ENCODE data around the gene BTBD16. TPM values are rescaled to one million over a fixed set of nuclear protein-coding genes. Genes with fewer than 3 reads are reported as not detected.

BTBD16 gene
- total RNA-seq, 2 experiments from 2014 or later = 0.06 TPM; not detected in 1

DNA sequence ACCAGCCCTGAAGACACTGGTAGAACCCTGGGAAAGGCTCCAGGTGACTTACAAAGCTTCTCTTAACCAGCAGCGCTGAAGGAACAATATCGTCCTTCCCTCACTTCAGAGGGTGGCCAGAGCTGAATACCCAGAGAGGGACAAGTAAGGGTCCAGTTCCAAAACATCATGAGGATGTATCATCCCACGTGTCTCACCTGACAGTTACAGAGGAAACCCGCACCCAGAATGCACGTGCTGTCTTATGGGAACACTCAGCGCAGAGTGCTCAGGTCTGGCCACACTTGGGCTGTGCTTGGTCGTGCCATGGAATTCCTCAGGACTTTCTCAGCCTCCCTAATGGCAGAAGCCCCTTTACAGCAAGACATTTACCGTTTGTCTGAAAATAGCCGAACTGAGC, 46.9 kb upstream of the BTBD16 start:
- intact Hi-C loops (cut with micrococcal nuclease; ENCODE audit: unreplicated experiment) = no loop called here
- Histone ChIP-seq H2AFZ (ENCODE audit: low read length) (no peak overlapping the region), H3K9me2 (ENCODE audit: insufficient read depth, low read length) (no peaks in the 10 kb centered on the region), H3K4me2 (ENCODE audit: low read length) (no peak overlapping the region), H4K20me1 (ENCODE audit: insufficient read depth, low read length) (no peaks in the 10 kb centered on the region), H3K9me3 (ENCODE audit: low read length) (no peaks in the 10 kb centered on the region), H3K4me1 (ENCODE audit: insufficient read depth, low read length, poor library complexity, severe bottlenecking) (no peaks in the 10 kb centered on the region), H3K79me2 (ENCODE audit: insufficient read depth, low read depth, low read length) (no peaks in the 10 kb centered on the region), H3K27ac (ENCODE audit: low read depth, low read length, poor library complexity, severe bottlenecking) (no peak overlapping the region), H3K36me3 (ENCODE audit: insufficient read depth, low read length) (no peaks in the 10 kb centered on the region), H3K4me3 (ENCODE audit: low read depth, low read length, poor library complexity, severe bottlenecking) (no peak overlapping the region)
- BruUV-seq (replicated peaks) = no TSS peak
- no peak for TF ChIP-seq CTCF (conservative IDR thresholded peaks at IDR 0.05; ENCODE audit: low read length)
- TF ChIP-seq EZH2phosphoT487 (IDR thresholded peaks at IDR 0.05; ENCODE audit: borderline replicate concordance, low read depth, low read length) = no peak
- CTCF ChIA-PET (ENCODE audit: unreplicated experiment) = no interaction called here
- no peak for DNase-seq (ENCODE audit: low spot score)
- POLR2A ChIA-PET = no interaction called here

DNA sequence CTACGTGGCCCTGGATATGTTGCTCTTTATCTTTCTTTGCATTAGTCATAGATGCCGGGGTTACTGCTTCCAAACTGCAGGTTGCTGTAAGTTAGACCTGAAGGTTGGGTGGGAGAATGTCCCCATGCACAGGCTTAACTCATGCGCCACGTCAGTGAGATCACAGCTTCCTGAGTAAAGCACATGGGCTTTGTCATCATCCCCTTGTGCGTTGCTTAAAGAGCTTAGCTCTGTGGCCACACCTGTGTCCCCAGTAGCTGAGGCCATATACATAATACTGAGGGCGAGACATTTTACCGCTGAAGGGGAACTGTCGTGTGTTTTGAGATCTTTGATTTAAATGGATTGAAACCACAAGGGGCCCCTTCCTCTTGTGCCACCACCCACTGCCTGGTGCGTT, 45.8 kb upstream of the BTBD16 start:
- no peak for DNase-seq (ENCODE audit: low spot score)
- H3K27ac ChIP-seq (ENCODE audit: low read depth, low read length, poor library complexity, severe bottlenecking) = no peak overlapping the region
- H3K4me2 ChIP-seq (ENCODE audit: low read length) = no peak overlapping the region
- no peak overlapping the region for H2AFZ ChIP-seq (ENCODE audit: low read length)
- H3K4me1 ChIP-seq (ENCODE audit: insufficient read depth, low read length, poor library complexity, severe bottlenecking) = no peaks in the 10 kb centered on the region
- CTCF ChIA-PET (ENCODE audit: unreplicated experiment) = no interaction called here
- no peaks in the 10 kb centered on the region for H3K9me2 ChIP-seq (ENCODE audit: insufficient read depth, low read length)
- POLR2A ChIA-PET = no interaction called here
- BruUV-seq (replicated peaks) = no TSS peak
- H3K36me3 ChIP-seq (ENCODE audit: insufficient read depth, low read length) = no peaks in the 10 kb centered on the region
- no peak overlapping the region for H3K4me3 ChIP-seq (ENCODE audit: low read depth, low read length, poor library complexity, severe bottlenecking)
- no peaks in the 10 kb centered on the region for H3K9me3 ChIP-seq (ENCODE audit: low read length)
- no peaks in the 10 kb centered on the region for H4K20me1 ChIP-seq (ENCODE audit: insufficient read depth, low read length)
- intact Hi-C loops (cut with micrococcal nuclease; ENCODE audit: unreplicated experiment) = no loop called here
- no peak for TF ChIP-seq EZH2phosphoT487 (IDR thresholded peaks at IDR 0.05; ENCODE audit: borderline replicate concordance, low read depth, low read length)
- TF ChIP-seq CTCF (conservative IDR thresholded peaks at IDR 0.05; ENCODE audit: low read length) = no peak
- no peaks in the 10 kb centered on the region for H3K79me2 ChIP-seq (ENCODE audit: insufficient read depth, low read depth, low read length)

DNA sequence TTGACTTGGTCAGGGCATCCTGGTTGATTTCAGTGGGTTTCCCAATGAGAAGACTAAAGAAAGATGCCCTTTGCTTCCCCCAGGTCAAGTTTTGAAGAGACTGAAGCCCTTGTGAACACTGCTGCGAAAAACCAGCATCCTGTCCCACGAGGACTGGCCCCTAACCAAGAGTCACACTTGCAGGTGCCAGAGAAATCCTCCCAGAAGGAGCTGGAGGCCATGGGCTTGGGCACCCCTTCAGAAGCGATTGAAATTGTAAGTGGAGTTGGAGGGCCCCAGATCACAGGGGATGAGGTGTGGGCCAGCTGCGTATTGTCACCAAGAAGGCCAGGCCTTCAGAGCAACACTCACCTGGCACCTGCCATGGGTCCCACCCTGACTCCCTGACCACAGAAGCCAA, 43.3 kb upstream of the BTBD16 start:
- BruUV-seq (replicated peaks) = no TSS peak
- Histone ChIP-seq H3K27ac (ENCODE audit: low read depth, low read length, poor library complexity, severe bottlenecking) (no peak overlapping the region), H3K4me3 (ENCODE audit: low read depth, low read length, poor library complexity, severe bottlenecking) (no peak overlapping the region), H3K4me1 (ENCODE audit: insufficient read depth, low read length, poor library complexity, severe bottlenecking) (no peaks in the 10 kb centered on the region), H3K9me3 (ENCODE audit: low read length) (no peaks in the 10 kb centered on the region), H4K20me1 (ENCODE audit: insufficient read depth, low read length) (no peaks in the 10 kb centered on the region), H3K9me2 (ENCODE audit: insufficient read depth, low read length) (no peaks in the 10 kb centered on the region), H3K79me2 (ENCODE audit: insufficient read depth, low read depth, low read length) (no peaks in the 10 kb centered on the region), H2AFZ (ENCODE audit: low read length) (no peak overlapping the region), H3K4me2 (ENCODE audit: low read length) (no peak overlapping the region), H3K36me3 (ENCODE audit: insufficient read depth, low read length) (no peaks in the 10 kb centered on the region)
- intact Hi-C loops (cut with micrococcal nuclease; ENCODE audit: unreplicated experiment) = no loop called here
- CTCF ChIA-PET (ENCODE audit: unreplicated experiment) = no interaction called here
- DNase-seq (ENCODE audit: low spot score) = no peak
- POLR2A ChIA-PET = interaction anchor here (1.3 kb wide), 1 partner anchor 11 kb away, joined by 3 read pairs; no protein-coding TSS in a partner anchor
- TF ChIP-seq CTCF (conservative IDR thresholded peaks at IDR 0.05; ENCODE audit: low read length) = no peak
- TF ChIP-seq EZH2phosphoT487 (IDR thresholded peaks at IDR 0.05; ENCODE audit: borderline replicate concordance, low read depth, low read length) = no peak
